Loucy (cell line): ENCODE data around the gene PDE9A.

Source experiments
- H2AFZ ChIP-seq: fragments of 200-600 bp; sonication (generic); 2 replicates; pipeline ENCODE4 v1.6.0; 2016; ENCODE audit warnings: antibody characterized with exemption, mild to moderate bottlenecking, low read length, moderate library complexity
- H3F3A ChIP-seq: fragments of 200-600 bp; 2 replicates; pipeline ENCODE4 v1.6.0; 2016; ENCODE audit warnings: antibody characterized with exemption, low read depth, mild to moderate bottlenecking
- H3K27me3 ChIP-seq: fragments of 200-600 bp; sonication (generic); 2 replicates; pipeline ENCODE4 v1.6.1; 2014; ENCODE audit warnings: low read length, mild to moderate bottlenecking; ENCODE audit not compliant: insufficient read depth, poor library complexity, severe bottlenecking
- H3K36me3 ChIP-seq: fragments of 200-600 bp; sonication (generic); 2 replicates; pipeline ENCODE4 v1.6.1; 2016; ENCODE audit warnings: low read length; ENCODE audit not compliant: insufficient read depth
- H3K4me1 ChIP-seq: fragments of 200-600 bp; sonication (generic); 2 replicates; pipeline ENCODE4 v1.5.1; 2014; ENCODE audit warnings: low read length, mild to moderate bottlenecking; ENCODE audit not compliant: insufficient read depth, poor library complexity, severe bottlenecking
- H3K4me2 ChIP-seq: fragments of 200-600 bp; sonication (generic); 2 replicates; pipeline ENCODE4 v1.6.0; 2014; ENCODE audit warnings: antibody characterized with exemption, low read length, low read depth, mild to moderate bottlenecking; ENCODE audit not compliant: poor library complexity, severe bottlenecking
- H3K4me3 ChIP-seq: fragments of 200-600 bp; sonication (generic); 2 replicates; pipeline ENCODE4 v1.5.1; 2014; ENCODE audit warnings: low read length, mild to moderate bottlenecking, mixed read lengths; ENCODE audit not compliant: poor library complexity, severe bottlenecking
- H3K79me2 ChIP-seq: fragments of 200-600 bp; sonication (generic); 2 replicates; pipeline ENCODE4 v1.6.1; 2014; ENCODE audit warnings: low read length; ENCODE audit not compliant: insufficient read depth
- H3K9ac ChIP-seq: fragments of 200-600 bp; sonication (generic); 2 replicates; pipeline ENCODE4 v1.6.0; 2014; ENCODE audit warnings: mild to moderate bottlenecking, low read depth, low read length, moderate library complexity; ENCODE audit not compliant: poor library complexity, severe bottlenecking
- H3K9me2 ChIP-seq: fragments of 200-600 bp; sonication (generic); replicated peaks from 2 replicates; pipeline ENCODE4 v1.6.1; 2016; ENCODE audit warnings: low read depth, low read length, mixed read lengths
- H3K9me3 ChIP-seq: fragments of 200-600 bp; sonication (generic); 2 replicates; pipeline ENCODE4 v1.6.1; 2014; ENCODE audit warnings: mild to moderate bottlenecking, antibody characterized with exemption, low read length, low read depth; ENCODE audit not compliant: insufficient read depth
- H4K20me1 ChIP-seq: fragments of 200-600 bp; sonication (generic); 2 replicates; pipeline ENCODE4 v1.6.0; 2014; ENCODE audit warnings: antibody characterized with exemption, low read length, mild to moderate bottlenecking; ENCODE audit not compliant: insufficient read depth, poor library complexity, severe bottlenecking
- CTCF ChIP-seq: fragments of 200-600 bp; sonication (generic); conservative IDR thresholded peaks from 2 replicates; pipeline ENCODE4 v1.5.1; 2014; ENCODE audit warnings: mild to moderate bottlenecking, antibody characterized with exemption, low read length
- EZH2phosphoT487 ChIP-seq: fragments of 200-600 bp; IDR thresholded peaks from 2 replicates; pipeline ENCODE4 v1.6.1; 2018; ENCODE audit warnings: antibody characterized with exemption, mild to moderate bottlenecking, moderate library complexity, borderline replicate concordance

PDE9A gene

GRCh38 chr21:42674351-42674940 lies 21.0 kb downstream of the PDE9A start:
- H3K9ac ChIP-seq, result no peak overlapping the region
- no peaks in the 10 kb centered on the region for H3K27me3 ChIP-seq

DNA sequence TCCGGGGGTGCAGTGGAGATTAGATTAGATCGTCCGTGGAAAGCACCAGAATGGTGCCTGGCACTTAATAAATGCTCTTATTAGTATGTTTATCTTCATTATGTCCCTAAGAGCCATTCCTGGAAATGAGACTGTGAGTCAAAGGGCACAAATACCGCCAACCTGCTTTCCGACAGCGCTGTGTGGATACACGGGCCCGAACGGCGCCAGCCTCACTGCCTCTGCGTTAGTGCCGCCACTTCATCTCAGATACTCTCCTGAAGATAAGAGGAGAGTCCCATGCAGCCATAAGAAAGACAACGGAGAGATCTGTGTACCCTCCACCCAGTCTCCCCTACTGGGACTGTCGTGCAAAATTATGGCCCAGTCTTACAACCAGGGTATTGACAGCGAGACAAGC lies 22.0 kb downstream of the PDE9A start:
- Histone ChIP-seq H3K4me2 (no peak overlapping the region), H3K9me2 (no peaks in the 10 kb centered on the region), H3K36me3 (no peaks in the 10 kb centered on the region), H3K79me2 (no peaks in the 10 kb centered on the region), H3K4me1 (peaks cover 30% of the 10 kb centered on the region), H4K20me1 (no peaks in the 10 kb centered on the region), H3K9me3 (no peaks in the 10 kb centered on the region), H3F3A (no peaks in the 10 kb centered on the region), H3K27me3 (no peaks in the 10 kb centered on the region), H3K4me3 (no peak overlapping the region), H2AFZ (no peak overlapping the region), H3K9ac (no peak overlapping the region)
- no peak for TF ChIP-seq CTCF

More at GRCh38 chr21:42674351-42674940, 21.0 kb downstream of the PDE9A start:
- H3K9me2 ChIP-seq, result no peaks in the 10 kb centered on the region
- H3K4me1 ChIP-seq, result peaks cover 30% of the 10 kb centered on the region
- H3K9me3 ChIP-seq, result no peaks in the 10 kb centered on the region
- no peaks in the 10 kb centered on the region for H3K36me3 ChIP-seq
- H4K20me1 ChIP-seq, result no peaks in the 10 kb centered on the region
- no peaks in the 10 kb centered on the region for H3K79me2 ChIP-seq
- no peaks in the 10 kb centered on the region for H3F3A ChIP-seq
- H3K4me3 ChIP-seq, result no peak overlapping the region
- no peak overlapping the region for H2AFZ ChIP-seq
- TF ChIP-seq CTCF, result no peak
- TF ChIP-seq EZH2phosphoT487, result no peak
- no peak overlapping the region for H3K4me2 ChIP-seq

GRCh38 chr21:42676808-42677207 lies 23.4 kb downstream of the PDE9A start:
- no peaks in the 10 kb centered on the region for H3F3A ChIP-seq
- H3K27me3 ChIP-seq, result no peaks in the 10 kb centered on the region
- H3K4me1 ChIP-seq, result peaks cover 16% of the 10 kb centered on the region
- H3K9ac ChIP-seq, result no peak overlapping the region
- H3K4me2 ChIP-seq, result no peak overlapping the region
- H3K4me3 ChIP-seq, result no peak overlapping the region
- no peaks in the 10 kb centered on the region for H4K20me1 ChIP-seq
- TF ChIP-seq EZH2phosphoT487 (no peak), CTCF (no peak)
- H3K36me3 ChIP-seq, result no peaks in the 10 kb centered on the region
- H3K9me2 ChIP-seq, result no peaks in the 10 kb centered on the region
- H2AFZ ChIP-seq, result no peak overlapping the region
- H3K9me3 ChIP-seq, result no peaks in the 10 kb centered on the region
- no peaks in the 10 kb centered on the region for H3K79me2 ChIP-seq
